ENCODE data around the gene CD1E. TPM values are rescaled to one million over a fixed set of nuclear protein-coding genes. Genes with fewer than 3 reads are reported as not detected.

The CD1E gene
- total and polyA plus RNA-seq, 2 of the 4 experiments (the other 2 are of a cell fraction) = not detected

- Histone ChIP-seq H3K4me1 (ENCODE audit: control insufficient read depth, insufficient read depth, low read length) (no peaks in the 10 kb centered on the region), H3K18ac (ENCODE audit: low read depth, low read length) (no peak overlapping the region), H3K14ac (replicated peaks; ENCODE audit: low read depth, low read length) (no peak overlapping the region), H3K56ac (ENCODE audit: extremely low read depth, insufficient read depth, low read length) (no peak overlapping the region), H2BK20ac (ENCODE audit: low read depth, low read length) (no peak overlapping the region), H4K20me1 (ENCODE audit: insufficient read depth, low read length) (no peaks in the 10 kb centered on the region), H3K27me3 (ENCODE audit: control insufficient read depth, insufficient read depth, low read length) (no peaks in the 10 kb centered on the region), H4K91ac (ENCODE audit: insufficient read depth, low read depth, low read length) (no peak overlapping the region), H3K79me1 (ENCODE audit: low read depth in 1 of 2, low read length in 2 of 2) (no peaks in the 10 kb centered on the region), H2BK5ac (ENCODE audit: low read depth, low read length, poor library complexity, severe bottlenecking) (no peak overlapping the region), H3K23ac (ENCODE audit: low read depth, low read length) (no peak overlapping the region), H2AFZ (replicated peaks; ENCODE audit: low read length, poor library complexity) (no peak overlapping the region), H3K4me3 (ENCODE audit: insufficient read depth, low read depth, low read length) (no peak overlapping the region), H3K4me2 (ENCODE audit: low read depth, low read length) (no peak overlapping the region), H2AK9ac (replicated peaks; ENCODE audit: low read depth, low read length, poor library complexity) (no peak overlapping the region), H2BK120ac (ENCODE audit: low read depth, low read length) (no peak overlapping the region), H4K8ac (ENCODE audit: low read depth in 2 of 2, low read length in 2 of 2) (no peak overlapping the region), H3K9me1 (ENCODE audit: insufficient read depth, low read length) (no peaks in the 10 kb centered on the region), H3K36me3 (ENCODE audit: control insufficient read depth, insufficient read depth, low read length) (no peaks in the 10 kb centered on the region), H2AK5ac (ENCODE audit: low read depth, low read length) (no peak overlapping the region), H3K27ac (ENCODE audit: insufficient read depth, low read length) (no peak overlapping the region), H3K4ac (ENCODE audit: low read depth, low read length) (no peak overlapping the region), H3K9me3 (ENCODE audit: control insufficient read depth, insufficient read depth, low read length) (peaks cover 3% of the 10 kb centered on the region), H2BK15ac (ENCODE audit: low read depth, low read length) (no peak overlapping the region), H4K5ac (ENCODE audit: low read depth, low read length) (no peak overlapping the region), H3K9ac (ENCODE audit: low read depth, low read length) (no peak overlapping the region)
- DNase-seq (no peak), ATAC-seq (ENCODE audit: low read depth) (no peak)
- no CpG with 5 or more reads among the region's 1 CpG for WGBS, 2 experiments (ENCODE audit: extremely low coverage in 2 of 2, insufficient read length in 1 of 2)
- in situ Hi-C loops (cut with MboI; ENCODE audit: low sequenced_read_pairs) = no loop called here
- POLR2A ChIA-PET (ENCODE audit: unreplicated experiment) = no interaction called here
- CTCF ChIA-PET = no interaction called here
- dilution Hi-C loops (cut with HindIII; ENCODE audit: low sequenced_read_pairs, unreplicated experiment) = no loop called here
- intact Hi-C loops (cut with micrococcal nuclease) = no loop called here
- no TSS peak for BruUV-seq (replicated peaks)
- TF ChIP-seq, protein P1, sequence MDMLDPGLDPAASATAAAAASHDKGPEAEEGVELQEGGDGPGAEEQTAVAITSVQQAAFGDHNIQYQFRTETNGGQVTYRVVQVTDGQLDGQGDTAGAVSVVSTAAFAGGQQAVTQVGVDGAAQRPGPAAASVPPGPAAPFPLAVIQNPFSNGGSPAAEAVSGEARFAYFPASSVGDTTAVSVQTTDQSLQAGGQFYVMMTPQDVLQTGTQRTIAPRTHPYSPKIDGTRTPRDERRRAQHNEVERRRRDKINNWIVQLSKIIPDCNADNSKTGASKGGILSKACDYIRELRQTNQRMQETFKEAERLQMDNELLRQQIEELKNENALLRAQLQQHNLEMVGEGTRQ (IDR thresholded peaks at IDR 0.05; ENCODE audit: low read depth, low read length) = no peak
- TF ChIP-seq CEBPB (IDR thresholded peaks at IDR 0.05; ENCODE audit: low read depth, low read length) (no peak), RFX5 (IDR thresholded peaks at IDR 0.05; ENCODE audit: low read depth, low read length) (no peak)
Observed at GRCh38 chr1:158323866-158324265, 29.8 kb upstream of the CD1E start.

All from IMR-90 (cell line).